ENCODE measurements around the gene IGSF21.

The IGSF21 gene

DNA sequence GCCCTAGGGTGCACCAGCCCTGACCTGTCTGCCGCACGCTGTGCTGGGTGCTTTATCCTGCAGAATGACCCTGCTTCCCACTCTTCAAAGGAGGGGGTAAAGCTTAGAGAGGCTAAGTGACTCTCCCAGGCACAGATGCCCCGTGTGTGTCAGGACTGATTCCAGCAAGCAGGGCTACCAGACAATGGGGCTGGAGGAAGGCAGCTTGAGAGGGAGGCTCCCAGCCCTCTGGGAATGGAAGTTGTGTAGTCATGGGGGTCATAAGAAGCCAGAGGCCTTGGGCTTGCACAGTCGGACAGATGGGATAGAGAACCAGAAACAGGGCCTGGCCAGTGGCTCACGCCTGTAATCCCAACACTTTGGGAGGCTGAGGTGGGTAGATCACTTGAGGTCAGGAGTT is 279.0 kb downstream of the IGSF21 start:
- no peak overlapping the region for H3K4me3 ChIP-seq (ENCODE audit: low read length)
- TF ChIP-seq, protein P1, sequence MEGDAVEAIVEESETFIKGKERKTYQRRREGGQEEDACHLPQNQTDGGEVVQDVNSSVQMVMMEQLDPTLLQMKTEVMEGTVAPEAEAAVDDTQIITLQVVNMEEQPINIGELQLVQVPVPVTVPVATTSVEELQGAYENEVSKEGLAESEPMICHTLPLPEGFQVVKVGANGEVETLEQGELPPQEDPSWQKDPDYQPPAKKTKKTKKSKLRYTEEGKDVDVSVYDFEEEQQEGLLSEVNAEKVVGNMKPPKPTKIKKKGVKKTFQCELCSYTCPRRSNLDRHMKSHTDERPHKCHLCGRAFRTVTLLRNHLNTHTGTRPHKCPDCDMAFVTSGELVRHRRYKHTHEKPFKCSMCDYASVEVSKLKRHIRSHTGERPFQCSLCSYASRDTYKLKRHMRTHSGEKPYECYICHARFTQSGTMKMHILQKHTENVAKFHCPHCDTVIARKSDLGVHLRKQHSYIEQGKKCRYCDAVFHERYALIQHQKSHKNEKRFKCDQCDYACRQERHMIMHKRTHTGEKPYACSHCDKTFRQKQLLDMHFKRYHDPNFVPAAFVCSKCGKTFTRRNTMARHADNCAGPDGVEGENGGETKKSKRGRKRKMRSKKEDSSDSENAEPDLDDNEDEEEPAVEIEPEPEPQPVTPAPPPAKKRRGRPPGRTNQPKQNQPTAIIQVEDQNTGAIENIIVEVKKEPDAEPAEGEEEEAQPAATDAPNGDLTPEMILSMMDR (IDR thresholded peaks at IDR 0.05; ENCODE audit: insufficient read depth, low read depth, low read length, missing control alignments), result no peak
- no peak for DNase-seq (ENCODE audit: low read depth)

DNA sequence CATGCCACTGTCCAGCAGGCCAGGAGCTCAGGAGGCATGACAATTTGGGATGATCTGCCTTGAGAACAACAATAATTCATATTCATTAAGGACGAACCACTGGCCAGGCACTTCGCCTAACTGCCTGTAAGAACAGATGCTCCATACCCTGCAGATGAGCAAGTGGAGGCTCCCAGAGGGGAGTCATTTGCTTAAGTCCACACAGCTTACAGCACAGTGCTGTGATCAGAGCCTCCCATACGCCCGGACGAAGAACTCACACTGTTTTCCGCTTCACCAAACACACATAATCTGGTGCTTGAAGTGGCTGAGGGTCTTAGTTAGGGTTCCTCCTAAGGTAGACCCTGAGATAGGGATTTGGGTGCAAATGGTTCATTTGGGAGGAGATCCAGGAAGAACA is 279.7 kb downstream of the IGSF21 start:
- H3K4me3 ChIP-seq (ENCODE audit: low read length), result no peak overlapping the region
- no peak for DNase-seq (ENCODE audit: low read depth)
- TF ChIP-seq, protein P1 (IDR thresholded peaks at IDR 0.05; ENCODE audit: insufficient read depth, low read depth, low read length, missing control alignments), result no peak

DNA sequence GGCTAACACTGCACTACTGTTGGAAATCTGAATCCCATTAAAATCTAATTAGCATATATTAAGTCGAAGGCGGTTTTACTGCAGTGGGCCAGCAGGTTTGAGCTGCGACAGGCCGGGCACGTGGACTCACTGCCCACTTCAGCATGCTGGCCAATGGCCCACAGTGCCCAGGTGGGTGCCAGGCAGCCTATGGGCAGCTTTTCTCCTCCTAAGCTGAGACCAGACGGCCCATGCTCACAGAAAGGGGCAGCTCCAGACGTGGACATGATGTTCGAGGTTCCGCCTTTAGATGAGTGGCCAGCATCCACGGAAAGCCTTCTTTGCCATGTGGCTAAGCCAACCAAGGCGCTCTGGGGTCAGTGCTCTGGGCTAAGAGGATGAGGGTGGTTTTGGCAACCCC is 283.4 kb downstream of the IGSF21 start:
- TF ChIP-seq, protein P1 (IDR thresholded peaks at IDR 0.05; ENCODE audit: insufficient read depth, low read depth, low read length, missing control alignments), result no peak
- H3K4me3 ChIP-seq (ENCODE audit: low read length), result no peak overlapping the region
- DNase-seq (ENCODE audit: low read depth), result no peak

DNA sequence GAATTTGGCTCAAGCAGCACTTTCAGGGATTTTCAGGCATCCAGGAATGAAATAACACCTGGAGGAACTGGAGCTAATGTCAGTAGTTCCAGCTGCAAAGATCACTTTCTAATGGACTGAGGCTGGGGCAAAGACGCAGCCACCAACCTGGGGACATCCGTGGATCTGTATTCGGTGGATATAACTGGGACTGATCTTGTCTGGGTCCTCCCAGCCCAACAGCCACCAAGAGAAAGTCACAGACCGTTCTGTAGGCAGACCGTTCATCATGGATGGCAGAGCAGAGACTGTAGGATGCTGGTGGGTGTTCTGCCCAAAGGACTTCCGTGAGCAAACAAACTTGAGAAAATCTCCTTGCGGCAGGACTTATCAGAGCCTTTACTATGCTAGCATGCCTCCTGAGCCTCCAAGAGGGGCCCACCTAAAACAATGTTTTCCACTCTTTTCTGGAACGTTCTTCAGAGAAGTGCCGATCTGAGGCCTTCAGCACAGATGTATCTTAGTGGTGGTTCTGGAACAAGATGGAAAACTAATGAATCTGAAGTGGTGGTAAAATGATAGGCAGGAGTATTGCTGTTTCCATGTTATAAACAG is 287.1 kb downstream of the IGSF21 start:
- TF ChIP-seq, protein P1 (IDR thresholded peaks at IDR 0.05; ENCODE audit: insufficient read depth, low read depth, low read length, missing control alignments), result no peak
- DNase-seq (ENCODE audit: low read depth), result no peak
- H3K4me3 ChIP-seq (ENCODE audit: low read length), result no peak overlapping the region

DNA sequence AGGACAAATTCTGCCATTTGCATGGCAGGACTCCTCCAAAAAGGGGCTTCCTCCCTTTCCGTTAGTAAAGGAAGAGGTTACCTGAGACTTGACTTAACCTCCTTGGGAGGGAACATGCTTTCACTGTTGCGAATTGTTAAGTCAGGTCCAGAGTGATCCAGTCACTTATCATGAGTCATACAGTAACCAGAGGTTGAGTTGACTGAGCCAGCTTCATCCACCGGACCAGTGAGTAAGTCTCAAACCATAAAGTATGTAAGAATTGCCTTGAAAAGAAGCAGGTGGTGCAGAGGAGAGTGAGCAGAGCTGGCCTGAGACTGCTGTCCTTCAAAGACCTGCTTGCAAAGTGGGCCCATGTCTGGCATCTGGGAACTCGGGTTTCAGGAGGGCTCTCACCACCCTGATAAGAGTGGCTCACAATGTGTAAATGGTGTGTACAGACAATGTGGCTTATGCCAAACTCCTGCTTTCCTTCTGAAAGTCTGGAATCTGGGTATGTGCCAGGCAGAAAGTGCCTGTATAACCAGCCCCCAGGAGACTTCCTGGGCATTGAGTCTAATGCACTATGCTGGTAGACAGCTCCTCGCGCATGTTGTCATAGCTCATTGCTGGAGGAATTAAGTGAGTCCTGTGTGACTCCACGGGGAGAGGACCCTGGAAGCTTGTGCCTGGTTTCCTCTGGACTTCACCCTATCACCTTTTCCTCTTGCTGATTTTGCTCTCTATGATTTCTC is 288.8 kb downstream of the IGSF21 start:
- TF ChIP-seq, protein P1 (IDR thresholded peaks at IDR 0.05; ENCODE audit: insufficient read depth, low read depth, low read length, missing control alignments), result no peak
- H3K4me3 ChIP-seq (ENCODE audit: low read length), result no peak overlapping the region
- DNase-seq (ENCODE audit: low read depth), result no peak

DNA sequence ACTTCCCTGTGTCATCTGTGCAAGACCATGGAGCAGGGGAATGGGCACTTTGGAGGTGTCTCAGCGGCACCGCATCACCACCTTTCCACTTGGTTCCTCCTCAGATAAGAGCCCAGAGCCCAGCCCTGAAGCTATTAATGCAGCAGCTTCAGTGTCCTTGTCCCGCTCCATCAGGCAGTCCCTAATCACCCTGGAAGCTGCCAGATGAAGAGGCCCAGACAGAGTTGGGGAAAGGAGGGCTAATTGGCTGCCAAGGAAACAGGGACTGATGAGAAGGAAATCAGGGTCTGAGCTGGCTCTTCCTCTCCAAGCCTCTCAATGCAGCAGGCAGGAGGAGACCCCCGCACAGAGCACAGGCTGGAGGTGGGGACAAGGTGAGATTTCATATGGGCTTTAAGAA is 290.0 kb downstream of the IGSF21 start:
- TF ChIP-seq, protein P1 (IDR thresholded peaks at IDR 0.05; ENCODE audit: insufficient read depth, low read depth, low read length, missing control alignments), result no peak
- H3K4me3 ChIP-seq (ENCODE audit: low read length), result no peak overlapping the region
- DNase-seq (ENCODE audit: low read depth), result no peak

Data from epithelial cell of esophagus (primary cell).